A673 (cell line): ENCODE results near the gene KRTAP3-2. TPM values are rescaled to one million over a fixed set of nuclear protein-coding genes. Genes with fewer than 3 reads are reported as not detected.

Source experiments
- BruUV-seq: library from RNA; stranded (reverse); fragments of 400-500 nt; replicated peaks from 2 replicates; lab custom pipeline; 2021; lab: Mats Ljungman, UMichigan
- CTCF ChIA-PET: fragments of 300-600 bp; sonication (Branson Sonifier 250); formaldehyde crosslinking; loops from one replicate; lab custom pipeline; 2022; ENCODE audit warnings: antibody characterized with exemption; lab: Charles Lee
- POLR2A ChIA-PET: fragments of 300-600 bp; sonication (Branson Sonifier 250); formaldehyde crosslinking; loops from one replicate; lab custom pipeline; 2022; ENCODE audit warnings: antibody characterized with exemption; ENCODE audit not compliant: low non-redundant PET; lab: Charles Lee
- DNase-seq: peaks from one replicate; pipeline ENCODE4 v3.0.0-alpha.2; 2015; ENCODE audit warnings: low spot score
- H3K27ac ChIP-seq: fragments of 200-600 bp; sonication (generic); 2 replicates; pipeline ENCODE4 v1.5.1; 2016; ENCODE audit warnings: mixed run types, low read depth, mild to moderate bottlenecking, mixed read lengths, antibody characterized with exemption, low read length; ENCODE audit not compliant: poor library complexity, severe bottlenecking
- H3K27me3 ChIP-seq: fragments of 200-600 bp; sonication (generic); replicated peaks from 2 replicates; pipeline ENCODE4 v1.6.1; 2017; ENCODE audit warnings: mixed run types, low read depth, mild to moderate bottlenecking, mixed read lengths, antibody characterized with exemption, low read length; ENCODE audit not compliant: insufficient read depth, poor library complexity
- H3K36me3 ChIP-seq: fragments of 200-600 bp; sonication (generic); 2 replicates; pipeline ENCODE4 v1.6.1; 2016; ENCODE audit warnings: mixed run types, mild to moderate bottlenecking, mixed read lengths, antibody characterized with exemption, low read length; ENCODE audit not compliant: insufficient read depth, poor library complexity, severe bottlenecking
- H3K4me1 ChIP-seq: fragments of 200-600 bp; sonication (generic); 2 replicates; pipeline ENCODE4 v1.6.1; 2017; ENCODE audit warnings: mixed run types, mild to moderate bottlenecking, mixed read lengths, antibody characterized with exemption, low read length; ENCODE audit not compliant: insufficient read depth, poor library complexity, severe bottlenecking
- H3K4me3 ChIP-seq: fragments of 200-600 bp; sonication (generic); 2 replicates; pipeline ENCODE4 v1.5.1; 2016; ENCODE audit warnings: low read depth, mixed run types, mild to moderate bottlenecking, mixed read lengths, low read length; ENCODE audit not compliant: poor library complexity, severe bottlenecking
- H3K9me3 ChIP-seq: fragments of 200-600 bp; sonication (generic); 2 replicates; pipeline ENCODE4 v1.6.1; 2016; ENCODE audit warnings: mixed run types, low read depth, mild to moderate bottlenecking, mixed read lengths, antibody characterized with exemption, low read length; ENCODE audit not compliant: poor library complexity, severe bottlenecking
- CTCF ChIP-seq: fragments of 300-800, 200-600 bp; sonication (generic); conservative IDR thresholded peaks from 2 replicates; pipeline ENCODE4 v1.5.1; 2017; ENCODE audit warnings: low read depth, mild to moderate bottlenecking, antibody characterized with exemption, low read length, moderate library complexity, mixed read lengths
- EZH2 ChIP-seq: fragments of 200-600 bp; sonication (generic); IDR thresholded peaks from 2 replicates; pipeline ENCODE4 v1.6.1; 2017; ENCODE audit warnings: borderline replicate concordance, low read depth, mild to moderate bottlenecking, mixed read lengths, antibody characterized with exemption, low read length; ENCODE audit not compliant: poor library complexity, severe bottlenecking
- intact Hi-C: fragments of 100-400 bp; cut with micrococcal nuclease; formaldehyde crosslinking; loops from one replicate; pipeline ENCODE4 v1.10.0; 2022; ENCODE audit not compliant: unreplicated experiment
- total RNA-seq: library from RNA; stranded (reverse); gene quantifications from 2 replicates; pipeline ENCODE4 v1.2.3, GENCODE V29; 2021

KRTAP3-2 gene
- total RNA-seq, 1 experiment from 2014 or later = not detected

GRCh38 chr17:40962059-40962561 lies 37.6 kb downstream of the KRTAP3-2 start:
- CTCF ChIA-PET = no interaction called here
- Histone ChIP-seq H3K36me3 (no peaks in the 10 kb centered on the region), H3K4me3 (no peak overlapping the region), H3K27me3 (no peaks in the 10 kb centered on the region), H3K27ac (no peak overlapping the region), H3K9me3 (no peaks in the 10 kb centered on the region), H3K4me1 (no peaks in the 10 kb centered on the region)
- intact Hi-C loops = no loop called here
- DNase-seq = no peak
- POLR2A ChIA-PET = no interaction called here
- no TSS peak for BruUV-seq
- TF ChIP-seq EZH2 (no peak), CTCF (no peak)

DNA sequence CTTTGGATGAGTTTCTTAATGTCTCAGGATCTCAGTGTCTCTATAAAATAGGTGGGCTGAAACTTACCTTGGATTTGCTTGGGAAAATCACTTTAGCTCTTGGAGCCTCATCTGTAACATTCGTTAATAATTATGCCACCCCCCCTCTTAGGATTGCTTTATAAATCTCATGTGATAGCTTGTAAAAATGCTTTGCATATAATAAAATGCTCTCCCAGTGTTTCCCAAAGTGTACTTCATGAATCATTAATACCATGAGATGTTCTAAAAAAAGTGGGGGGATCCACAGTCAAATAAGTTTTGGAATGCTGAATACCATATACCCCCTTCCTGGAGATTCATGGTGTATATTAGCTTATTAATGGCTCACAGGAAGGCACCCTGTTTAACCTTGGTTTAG lies 38.1 kb downstream of the KRTAP3-2 start:
- Histone ChIP-seq H3K4me1 (no peaks in the 10 kb centered on the region), H3K36me3 (no peaks in the 10 kb centered on the region), H3K27ac (no peak overlapping the region), H3K27me3 (no peaks in the 10 kb centered on the region), H3K4me3 (no peak overlapping the region), H3K9me3 (no peaks in the 10 kb centered on the region)
- ChIA-PET POLR2A (no interaction called here), CTCF (no interaction called here)
- intact Hi-C loops = no loop called here
- DNase-seq = no peak
- TF ChIP-seq EZH2 (no peak), CTCF (no peak)
- BruUV-seq = no TSS peak

- intact Hi-C loops = no loop called here
- BruUV-seq = no TSS peak
- Histone ChIP-seq H3K27ac (no peak overlapping the region), H3K4me3 (no peak overlapping the region), H3K9me3 (no peaks in the 10 kb centered on the region), H3K27me3 (no peaks in the 10 kb centered on the region), H3K36me3 (no peaks in the 10 kb centered on the region), H3K4me1 (no peaks in the 10 kb centered on the region)
- POLR2A ChIA-PET = no interaction called here
- DNase-seq = no peak
- TF ChIP-seq CTCF (no peak), EZH2 (no peak)
- CTCF ChIA-PET = no interaction called here
Observed at GRCh38 chr17:40960144-40960543, 39.6 kb downstream of the KRTAP3-2 start.
